ENCODE data around the gene DAB2IP. TPM values are rescaled to one million over a fixed set of nuclear protein-coding genes. Genes with fewer than 3 reads are reported as not detected.

The DAB2IP gene
- polyA plus RNA-seq, 1 donor from 2014 or later: 17.3 TPM

DNA sequence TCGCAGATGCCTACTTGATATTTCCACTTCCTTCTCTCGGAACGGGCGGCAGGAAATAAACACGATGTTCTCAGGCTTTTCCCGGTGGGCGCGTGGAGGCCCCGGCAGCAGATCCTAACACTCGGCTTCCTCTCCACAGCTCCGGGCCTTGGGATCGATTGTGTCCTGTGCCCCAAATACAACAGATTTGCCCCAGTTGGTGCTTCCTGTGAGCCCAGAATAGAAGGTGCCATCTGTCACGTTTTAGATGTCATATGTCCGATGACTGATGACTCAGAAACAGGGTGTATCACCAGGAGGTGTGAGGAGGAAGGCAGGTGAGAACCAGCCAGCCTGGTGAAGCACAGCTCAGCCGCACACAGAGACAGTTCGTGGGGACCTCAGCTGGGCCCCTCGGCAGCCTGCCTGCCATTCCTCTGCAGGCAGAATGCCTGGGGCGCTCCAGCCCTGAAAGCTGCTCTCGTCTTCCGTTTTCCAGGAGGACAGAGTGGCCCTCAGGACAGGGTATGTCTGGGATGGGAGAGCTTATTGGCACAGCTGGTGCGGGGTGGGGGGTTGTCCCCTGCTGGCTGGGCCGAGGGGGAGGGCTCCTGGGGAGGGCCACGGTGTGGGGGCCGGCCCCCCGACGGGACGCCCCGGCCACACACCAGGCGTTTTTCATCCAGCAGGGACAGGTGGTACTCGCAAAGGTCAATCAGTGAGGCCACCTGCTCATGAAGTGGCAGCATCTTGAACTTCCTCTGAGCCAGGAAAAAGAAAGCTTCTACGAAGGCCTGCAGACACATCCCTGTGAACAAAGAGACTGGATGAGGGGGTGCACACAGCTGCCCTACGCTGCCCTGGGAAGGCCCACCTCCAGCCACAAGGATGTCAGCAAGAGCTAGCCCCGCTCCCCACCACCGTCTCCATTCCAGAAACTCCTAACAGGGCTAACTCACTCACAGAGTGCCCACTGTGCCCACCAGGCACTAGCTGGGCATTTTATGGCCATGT, 171.0 kb downstream of the DAB2IP start:
- Histone ChIP-seq H3K27ac (ENCODE audit: low read length) (no peak overlapping the region), H3K27me3 (ENCODE audit: insufficient read depth, low read depth, low read length) (no peaks in the 10 kb centered on the region), H3K9ac (ENCODE audit: low read length) (no peak overlapping the region), H3K4me2 (ENCODE audit: low read length) (no peak overlapping the region), H3K9me3 (ENCODE audit: low read length) (no peaks in the 10 kb centered on the region), H3K4me3 (ENCODE audit: low read length) (no peak overlapping the region), H3K36me3 (ENCODE audit: insufficient read depth, low read length) (no peaks in the 10 kb centered on the region), H3F3A (ENCODE audit: insufficient read depth, low read length, poor library complexity, severe bottlenecking) (no peaks in the 10 kb centered on the region), H3K79me2 (replicated peaks; ENCODE audit: insufficient read depth, low read length) (no peaks in the 10 kb centered on the region), H3K9me2 (ENCODE audit: insufficient read depth, low read length) (no peaks in the 10 kb centered on the region), H4K20me1 (ENCODE audit: insufficient read depth) (no peaks in the 10 kb centered on the region), H2AFZ (ENCODE audit: low read depth, low read length) (no peak overlapping the region)
- no peak for TF ChIP-seq POLR2AphosphoS5 (IDR thresholded peaks at IDR 0.05)
- TF ChIP-seq TAF1 (IDR thresholded peaks at IDR 0.05; ENCODE audit: low read depth): no peak
- no peak for TF ChIP-seq MXI1 (conservative IDR thresholded peaks at IDR 0.05; ENCODE audit: poor library complexity, severe bottlenecking)
- TF ChIP-seq RAD21 (conservative IDR thresholded peaks at IDR 0.05): no peak
- TF ChIP-seq SMC3 (conservative IDR thresholded peaks at IDR 0.05; ENCODE audit: poor library complexity): no peak
- TF ChIP-seq EZH2 (IDR thresholded peaks at IDR 0.05; ENCODE audit: borderline replicate concordance, insufficient read depth, low read length, poor library complexity, severe bottlenecking): no peak
- TF ChIP-seq, protein P1, sequence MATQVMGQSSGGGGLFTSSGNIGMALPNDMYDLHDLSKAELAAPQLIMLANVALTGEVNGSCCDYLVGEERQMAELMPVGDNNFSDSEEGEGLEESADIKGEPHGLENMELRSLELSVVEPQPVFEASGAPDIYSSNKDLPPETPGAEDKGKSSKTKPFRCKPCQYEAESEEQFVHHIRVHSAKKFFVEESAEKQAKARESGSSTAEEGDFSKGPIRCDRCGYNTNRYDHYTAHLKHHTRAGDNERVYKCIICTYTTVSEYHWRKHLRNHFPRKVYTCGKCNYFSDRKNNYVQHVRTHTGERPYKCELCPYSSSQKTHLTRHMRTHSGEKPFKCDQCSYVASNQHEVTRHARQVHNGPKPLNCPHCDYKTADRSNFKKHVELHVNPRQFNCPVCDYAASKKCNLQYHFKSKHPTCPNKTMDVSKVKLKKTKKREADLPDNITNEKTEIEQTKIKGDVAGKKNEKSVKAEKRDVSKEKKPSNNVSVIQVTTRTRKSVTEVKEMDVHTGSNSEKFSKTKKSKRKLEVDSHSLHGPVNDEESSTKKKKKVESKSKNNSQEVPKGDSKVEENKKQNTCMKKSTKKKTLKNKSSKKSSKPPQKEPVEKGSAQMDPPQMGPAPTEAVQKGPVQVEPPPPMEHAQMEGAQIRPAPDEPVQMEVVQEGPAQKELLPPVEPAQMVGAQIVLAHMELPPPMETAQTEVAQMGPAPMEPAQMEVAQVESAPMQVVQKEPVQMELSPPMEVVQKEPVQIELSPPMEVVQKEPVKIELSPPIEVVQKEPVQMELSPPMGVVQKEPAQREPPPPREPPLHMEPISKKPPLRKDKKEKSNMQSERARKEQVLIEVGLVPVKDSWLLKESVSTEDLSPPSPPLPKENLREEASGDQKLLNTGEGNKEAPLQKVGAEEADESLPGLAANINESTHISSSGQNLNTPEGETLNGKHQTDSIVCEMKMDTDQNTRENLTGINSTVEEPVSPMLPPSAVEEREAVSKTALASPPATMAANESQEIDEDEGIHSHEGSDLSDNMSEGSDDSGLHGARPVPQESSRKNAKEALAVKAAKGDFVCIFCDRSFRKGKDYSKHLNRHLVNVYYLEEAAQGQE (IDR thresholded peaks at IDR 0.05; ENCODE audit: borderline replicate concordance): no peak
- TF ChIP-seq EP300 (conservative IDR thresholded peaks at IDR 0.05; ENCODE audit: poor library complexity, severe bottlenecking): no peak
- TF ChIP-seq, protein P2, sequence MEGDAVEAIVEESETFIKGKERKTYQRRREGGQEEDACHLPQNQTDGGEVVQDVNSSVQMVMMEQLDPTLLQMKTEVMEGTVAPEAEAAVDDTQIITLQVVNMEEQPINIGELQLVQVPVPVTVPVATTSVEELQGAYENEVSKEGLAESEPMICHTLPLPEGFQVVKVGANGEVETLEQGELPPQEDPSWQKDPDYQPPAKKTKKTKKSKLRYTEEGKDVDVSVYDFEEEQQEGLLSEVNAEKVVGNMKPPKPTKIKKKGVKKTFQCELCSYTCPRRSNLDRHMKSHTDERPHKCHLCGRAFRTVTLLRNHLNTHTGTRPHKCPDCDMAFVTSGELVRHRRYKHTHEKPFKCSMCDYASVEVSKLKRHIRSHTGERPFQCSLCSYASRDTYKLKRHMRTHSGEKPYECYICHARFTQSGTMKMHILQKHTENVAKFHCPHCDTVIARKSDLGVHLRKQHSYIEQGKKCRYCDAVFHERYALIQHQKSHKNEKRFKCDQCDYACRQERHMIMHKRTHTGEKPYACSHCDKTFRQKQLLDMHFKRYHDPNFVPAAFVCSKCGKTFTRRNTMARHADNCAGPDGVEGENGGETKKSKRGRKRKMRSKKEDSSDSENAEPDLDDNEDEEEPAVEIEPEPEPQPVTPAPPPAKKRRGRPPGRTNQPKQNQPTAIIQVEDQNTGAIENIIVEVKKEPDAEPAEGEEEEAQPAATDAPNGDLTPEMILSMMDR (IDR thresholded peaks at IDR 0.05; ENCODE audit: poor library complexity, severe bottlenecking): no peak

DNA sequence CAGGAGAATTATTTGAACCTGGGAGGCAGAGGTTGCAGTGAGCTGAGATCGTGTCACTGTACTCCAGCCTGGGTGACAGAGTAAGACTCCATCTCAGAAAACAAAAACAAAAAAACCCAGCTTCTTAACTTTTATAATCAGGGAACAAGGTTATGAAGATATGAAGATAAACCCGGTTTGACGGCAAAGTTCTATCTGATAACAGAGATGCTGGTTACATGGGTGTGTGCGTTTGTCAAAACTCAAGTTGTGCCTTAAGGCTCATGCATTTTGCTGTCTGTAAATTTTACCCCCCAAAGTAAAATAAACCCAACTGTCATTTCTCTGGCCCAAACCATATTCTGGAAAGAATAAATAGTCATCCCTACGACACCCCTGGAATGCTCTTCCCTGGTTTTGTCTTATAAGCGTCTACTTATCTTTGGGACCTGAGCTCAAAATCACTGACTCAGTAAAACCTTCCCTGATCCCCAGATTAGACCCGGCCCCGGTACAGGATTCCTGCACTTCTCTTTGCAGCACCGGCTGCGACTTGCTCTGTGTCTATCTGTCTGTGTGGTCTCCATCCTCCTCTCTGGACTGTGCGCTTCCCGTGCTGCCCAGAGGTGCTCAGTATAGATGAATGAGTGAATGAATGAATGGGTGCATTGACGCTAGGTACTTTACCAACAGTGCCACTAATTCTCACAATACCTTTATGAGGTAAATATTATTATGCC, 172.2 kb downstream of the DAB2IP start:
- H2AFZ ChIP-seq (ENCODE audit: low read depth, low read length): no peak overlapping the region
- H3K9me3 ChIP-seq (ENCODE audit: low read length): no peaks in the 10 kb centered on the region
- TF ChIP-seq TAF1 (IDR thresholded peaks at IDR 0.05; ENCODE audit: low read depth) (no peak), MXI1 (conservative IDR thresholded peaks at IDR 0.05; ENCODE audit: poor library complexity, severe bottlenecking) (no peak), EZH2 (IDR thresholded peaks at IDR 0.05; ENCODE audit: borderline replicate concordance, insufficient read depth, low read length, poor library complexity, severe bottlenecking) (no peak), POLR2AphosphoS5 (IDR thresholded peaks at IDR 0.05) (no peak), EP300 (conservative IDR thresholded peaks at IDR 0.05; ENCODE audit: poor library complexity, severe bottlenecking) (no peak), RAD21 (conservative IDR thresholded peaks at IDR 0.05) (no peak), SMC3 (conservative IDR thresholded peaks at IDR 0.05; ENCODE audit: poor library complexity) (no peak)
- TF ChIP-seq, protein P1 (IDR thresholded peaks at IDR 0.05; ENCODE audit: borderline replicate concordance): no peak
- TF ChIP-seq, protein P2 (IDR thresholded peaks at IDR 0.05; ENCODE audit: poor library complexity, severe bottlenecking): no peak
- no peaks in the 10 kb centered on the region for H3K9me2 ChIP-seq (ENCODE audit: insufficient read depth, low read length)
- H3K4me3 ChIP-seq (ENCODE audit: low read length): no peak overlapping the region
- H3K27me3 ChIP-seq (ENCODE audit: insufficient read depth, low read depth, low read length): no peaks in the 10 kb centered on the region
- H3K79me2 ChIP-seq (replicated peaks; ENCODE audit: insufficient read depth, low read length): no peaks in the 10 kb centered on the region
- H3F3A ChIP-seq (ENCODE audit: insufficient read depth, low read length, poor library complexity, severe bottlenecking): no peaks in the 10 kb centered on the region
- no peak overlapping the region for H3K4me2 ChIP-seq (ENCODE audit: low read length)
- no peaks in the 10 kb centered on the region for H3K36me3 ChIP-seq (ENCODE audit: insufficient read depth, low read length)
- H4K20me1 ChIP-seq (ENCODE audit: insufficient read depth): no peaks in the 10 kb centered on the region
- H3K27ac ChIP-seq (ENCODE audit: low read length): no peak overlapping the region
- no peak overlapping the region for H3K9ac ChIP-seq (ENCODE audit: low read length)

Measured in neural cell (in vitro differentiated cells).